Activated naive CD4-positive, alpha-beta T cell treated with anti-CD3 and anti-CD28 coated beads, Interleukin-2, amount 10 ng/mL, durations not matched to agents 7 days and 5 days (primary cell): Measurements from ENCODE around the gene CNNM3.

Source experiments
- CTCF ChIA-PET: fragments of 350-600 bp; sonication (Branson Sonifier 250); formaldehyde crosslinking; loops from one replicate; lab custom pipeline; 2021; ENCODE audit warnings: antibody characterized with exemption; lab: Charles Lee
- DNase-seq: peaks from one replicate; pipeline ENCODE4 v3.0.0-alpha.2; 2020
- H3K27ac Mint-ChIP-seq: one replicate; pipeline ENCODE4 v1.8.0; 2021; ENCODE audit warnings: mild to moderate bottlenecking, moderate library complexity, mixed read lengths
- H3K27me3 Mint-ChIP-seq: one replicate; pipeline ENCODE4 v1.8.0; 2021; ENCODE audit warnings: mild to moderate bottlenecking, mixed read lengths
- H3K36me3 Mint-ChIP-seq: one replicate; pipeline ENCODE4 v1.8.0; 2021; ENCODE audit warnings: mixed read lengths
- H3K4me1 Mint-ChIP-seq: one replicate; pipeline ENCODE4 v1.8.0; 2021; ENCODE audit warnings: mixed read lengths
- H3K4me3 Mint-ChIP-seq: one replicate; pipeline ENCODE4 v1.8.0; 2021; ENCODE audit warnings: mild to moderate bottlenecking, moderate library complexity, mixed read lengths
- H3K9me3 Mint-ChIP-seq: one replicate; pipeline ENCODE4 v1.8.0; 2021; ENCODE audit warnings: mixed read lengths

The CNNM3 gene

DNA sequence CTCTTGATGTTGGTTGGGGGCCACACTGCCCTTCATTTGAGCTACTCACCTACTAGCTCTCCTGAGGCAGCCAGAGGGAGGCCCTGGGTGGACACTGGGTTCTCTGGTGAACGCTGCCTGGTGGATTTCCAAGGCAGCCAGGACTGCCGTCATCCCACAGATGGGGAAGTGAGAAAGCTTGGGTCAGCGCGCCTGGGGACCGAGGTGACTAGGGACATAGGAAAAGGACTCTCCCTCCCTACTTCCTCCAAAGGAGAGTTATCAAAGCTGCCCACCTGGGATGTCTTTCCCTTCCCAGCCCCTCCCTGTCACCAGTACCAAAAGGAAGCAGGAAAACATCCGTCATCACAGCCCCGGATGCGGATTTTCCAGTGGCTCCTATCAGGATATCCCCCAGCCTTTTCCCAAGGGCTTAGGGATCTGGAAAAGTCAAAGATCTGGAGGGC lies 57.6 kb downstream of the CNNM3 start:
- no peak for DNase-seq
- H3K4me1 Mint-ChIP-seq: peaks cover 19% of the 10 kb centered on the region
- no peaks in the 10 kb centered on the region for H3K9me3 Mint-ChIP-seq
- H3K27ac Mint-ChIP-seq: no peak overlapping the region
- CTCF ChIA-PET: interaction anchor here (1.6 kb wide), 1 partner anchor 16 kb away, joined by 7 read pairs; the partner anchor contains the start of gene ANKRD39
- peaks cover 83% of the 10 kb centered on the region for H3K27me3 Mint-ChIP-seq
- no peak overlapping the region for H3K4me3 Mint-ChIP-seq
- no peaks in the 10 kb centered on the region for H3K36me3 Mint-ChIP-seq

DNA sequence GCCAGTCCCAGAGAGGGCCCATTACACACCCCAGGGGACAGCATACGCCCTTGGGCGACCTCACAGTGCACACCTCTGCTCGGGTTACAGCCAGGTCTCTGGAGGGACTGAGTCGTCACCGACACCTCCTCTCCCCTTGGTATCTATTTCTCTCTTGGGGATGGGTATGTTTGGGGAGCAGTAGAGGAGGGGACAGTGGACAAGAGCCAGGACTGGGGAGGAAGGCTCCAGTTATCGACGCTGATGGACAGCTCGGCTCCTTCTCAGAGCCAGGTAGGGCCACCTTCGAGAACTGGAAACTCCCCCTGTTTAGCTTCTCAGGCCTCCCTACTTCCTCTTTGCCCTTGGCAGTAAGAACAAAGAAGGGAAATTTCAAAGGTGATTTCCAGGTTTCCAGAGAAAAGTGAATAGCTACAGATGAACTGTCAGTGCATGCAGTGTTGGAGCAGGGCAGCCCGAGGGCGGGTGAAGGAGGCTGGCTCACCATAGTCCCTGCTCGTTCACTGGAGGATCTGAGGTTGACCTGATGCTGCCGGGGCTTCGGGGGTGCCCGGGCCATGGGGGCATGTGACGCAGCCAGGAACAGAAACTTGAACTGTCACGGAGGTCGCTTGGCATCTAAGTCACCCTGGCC lies 58.2 kb downstream of the CNNM3 start:
- Mint-ChIP-seq H3K9me3 (no peaks in the 10 kb centered on the region), H3K36me3 (no peaks in the 10 kb centered on the region), H3K27me3 (peaks cover 89% of the 10 kb centered on the region), H3K4me1 (peaks cover 19% of the 10 kb centered on the region), H3K27ac (no peak overlapping the region), H3K4me3 (no peak overlapping the region)
- no peak for DNase-seq
- CTCF ChIA-PET: interaction anchor here (1.6 kb wide), 1 partner anchor 16 kb away, joined by 7 read pairs; the partner anchor contains the start of gene ANKRD39

DNA sequence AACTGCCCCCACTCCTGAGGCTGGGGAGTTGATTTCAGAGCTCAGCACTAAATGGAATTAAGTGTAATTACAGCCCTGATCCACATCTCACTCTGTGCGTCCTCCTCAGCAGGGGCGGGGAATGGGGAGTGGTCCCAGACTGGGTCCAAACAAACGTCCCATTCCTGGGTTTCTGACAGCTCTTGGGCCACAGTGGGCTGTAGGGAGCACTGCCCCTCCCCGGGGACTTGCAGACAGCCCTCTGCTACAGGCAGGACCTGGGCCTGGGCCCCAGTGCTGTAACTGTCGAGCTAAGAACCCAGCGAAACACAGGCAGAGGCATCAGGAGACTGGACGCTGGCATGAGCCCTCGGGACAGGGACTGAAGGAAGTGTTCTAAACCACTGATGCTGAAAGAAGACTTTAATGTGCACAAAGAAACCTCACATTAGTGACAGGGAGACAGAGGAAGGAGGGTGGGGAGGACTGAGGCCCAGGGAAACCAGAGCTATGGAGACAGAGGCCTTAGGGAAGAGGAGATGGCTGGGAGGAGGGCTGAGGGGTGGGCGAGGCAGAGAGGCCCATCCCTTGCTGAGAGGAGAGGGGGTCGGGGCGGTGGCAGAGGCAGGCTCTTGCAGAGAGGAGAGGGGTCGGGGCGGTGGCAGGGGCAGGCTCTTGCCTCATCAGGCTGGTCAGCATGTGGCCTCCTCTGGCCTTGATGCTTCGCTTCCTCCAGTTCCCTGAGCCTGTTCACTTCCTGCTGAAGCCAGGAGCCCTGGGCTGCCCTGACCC lies 59.6 kb downstream of the CNNM3 start:
- peaks cover 95% of the 10 kb centered on the region for H3K27me3 Mint-ChIP-seq
- CTCF ChIA-PET: no interaction called here
- no peak overlapping the region for H3K4me3 Mint-ChIP-seq
- no peak for DNase-seq
- no peaks in the 10 kb centered on the region for H3K9me3 Mint-ChIP-seq
- H3K4me1 Mint-ChIP-seq: peaks cover 14% of the 10 kb centered on the region
- no peaks in the 10 kb centered on the region for H3K36me3 Mint-ChIP-seq
- no peak overlapping the region for H3K27ac Mint-ChIP-seq

DNA sequence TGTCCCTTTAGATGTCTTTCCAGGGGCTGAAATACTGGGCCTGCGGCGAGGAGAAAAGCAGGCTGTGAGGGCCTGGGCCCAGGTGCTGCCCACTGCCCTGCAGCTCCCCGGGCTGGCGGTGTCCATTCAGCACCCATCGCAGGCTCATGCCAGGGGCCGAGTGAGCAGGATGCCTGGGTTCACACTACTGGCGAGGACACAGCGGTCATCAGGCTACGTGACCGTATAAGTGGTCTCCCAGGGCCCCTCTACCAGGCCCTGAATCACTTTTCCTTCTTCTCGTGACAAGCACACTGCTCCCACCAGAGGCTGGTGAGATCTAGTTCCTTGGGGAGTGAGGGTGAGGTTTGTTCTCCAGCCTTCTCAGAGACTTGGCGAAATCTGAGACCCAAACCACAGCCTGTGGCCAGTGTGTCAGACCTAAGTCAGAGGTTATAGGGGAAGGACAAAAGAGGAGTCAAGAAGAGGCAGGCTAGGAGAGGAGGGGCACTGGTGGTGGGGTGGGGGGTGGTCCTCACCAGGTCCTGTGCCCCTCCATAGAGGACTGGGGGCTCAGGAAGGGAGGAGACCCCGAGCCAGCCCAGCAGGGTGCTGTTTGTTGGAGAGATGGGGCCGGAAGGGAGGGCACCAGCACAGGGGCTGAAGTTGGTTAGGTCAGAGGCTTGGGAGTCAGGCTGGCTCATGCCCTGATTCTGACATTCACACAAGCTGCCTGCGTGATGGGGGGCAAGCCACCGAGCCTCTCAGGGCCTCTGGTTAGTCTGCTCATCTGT lies 60.4 kb downstream of the CNNM3 start:
- no peaks in the 10 kb centered on the region for H3K36me3 Mint-ChIP-seq

DNA sequence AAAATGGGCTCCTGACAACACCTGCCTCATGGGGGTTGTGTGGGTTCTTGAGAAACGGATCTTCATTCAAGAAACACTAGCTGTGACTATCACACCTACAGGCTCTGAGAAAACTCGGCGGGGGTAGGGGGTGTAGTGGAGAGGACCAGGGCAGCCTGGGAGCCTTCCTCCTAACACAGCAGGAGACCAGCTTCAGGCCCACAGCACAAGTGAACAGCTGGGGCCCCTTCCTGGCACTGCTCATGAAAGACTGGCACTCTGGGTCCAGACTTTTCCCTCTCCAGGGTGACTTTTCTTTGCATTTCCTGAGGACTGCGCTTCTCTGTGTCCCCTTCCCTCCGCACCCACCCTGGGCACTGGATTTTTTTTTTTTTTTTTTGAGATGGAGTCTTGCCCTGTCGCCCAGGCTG lies 61.0 kb downstream of the CNNM3 start:
- DNase-seq: no peak
- H3K36me3 Mint-ChIP-seq: no peaks in the 10 kb centered on the region
- peaks cover 7% of the 10 kb centered on the region for H3K4me1 Mint-ChIP-seq
- H3K27me3 Mint-ChIP-seq: peaks cover 93% of the 10 kb centered on the region
- H3K9me3 Mint-ChIP-seq: no peaks in the 10 kb centered on the region
- H3K4me3 Mint-ChIP-seq: no peak overlapping the region
- H3K27ac Mint-ChIP-seq: no peak overlapping the region
- CTCF ChIA-PET: interaction anchor here (0.9 kb wide), 1 partner anchor 9 kb away, joined by 3 read pairs; no protein-coding TSS in a partner anchor

More for the DNA sequence above, 60.4 kb downstream of the CNNM3 start:
- no peak for DNase-seq
- H3K27me3 Mint-ChIP-seq: peaks cover 95% of the 10 kb centered on the region
- H3K9me3 Mint-ChIP-seq: no peaks in the 10 kb centered on the region
- peaks cover 7% of the 10 kb centered on the region for H3K4me1 Mint-ChIP-seq
- CTCF ChIA-PET: no interaction called here
- no peak overlapping the region for H3K27ac Mint-ChIP-seq
- no peak overlapping the region for H3K4me3 Mint-ChIP-seq

DNA sequence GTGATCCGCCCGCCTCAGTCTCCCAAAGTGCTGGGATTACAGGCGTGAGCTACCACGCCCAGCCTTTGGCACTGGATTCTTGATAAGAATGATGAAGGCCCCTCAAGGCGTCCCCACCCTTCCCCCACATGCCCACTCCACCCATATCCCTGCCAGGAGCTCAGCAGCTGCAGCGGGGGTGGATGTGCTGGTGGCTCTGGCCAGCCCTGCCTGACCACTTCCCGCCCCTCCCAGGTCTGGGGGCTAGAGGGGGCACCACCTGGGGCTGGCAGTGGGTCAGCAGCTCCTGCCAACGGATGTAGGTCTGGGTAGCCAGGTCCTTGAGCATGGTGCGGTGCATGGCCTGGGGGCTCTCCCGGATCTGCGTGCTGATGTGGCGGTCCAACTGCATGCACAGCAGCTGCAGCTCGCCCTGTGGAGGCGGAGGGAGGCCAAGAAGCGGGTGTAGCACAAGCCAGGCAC lies 61.6 kb downstream of the CNNM3 start:
- DNase-seq: no peak
- H3K27ac Mint-ChIP-seq: no peak overlapping the region
- CTCF ChIA-PET: interaction anchor here (0.9 kb wide), 1 partner anchor 9 kb away, joined by 3 read pairs; no protein-coding TSS in a partner anchor
- H3K4me1 Mint-ChIP-seq: peaks cover 7% of the 10 kb centered on the region
- no peak overlapping the region for H3K4me3 Mint-ChIP-seq
- H3K36me3 Mint-ChIP-seq: no peaks in the 10 kb centered on the region
- no peaks in the 10 kb centered on the region for H3K9me3 Mint-ChIP-seq
- peaks cover 93% of the 10 kb centered on the region for H3K27me3 Mint-ChIP-seq

DNA sequence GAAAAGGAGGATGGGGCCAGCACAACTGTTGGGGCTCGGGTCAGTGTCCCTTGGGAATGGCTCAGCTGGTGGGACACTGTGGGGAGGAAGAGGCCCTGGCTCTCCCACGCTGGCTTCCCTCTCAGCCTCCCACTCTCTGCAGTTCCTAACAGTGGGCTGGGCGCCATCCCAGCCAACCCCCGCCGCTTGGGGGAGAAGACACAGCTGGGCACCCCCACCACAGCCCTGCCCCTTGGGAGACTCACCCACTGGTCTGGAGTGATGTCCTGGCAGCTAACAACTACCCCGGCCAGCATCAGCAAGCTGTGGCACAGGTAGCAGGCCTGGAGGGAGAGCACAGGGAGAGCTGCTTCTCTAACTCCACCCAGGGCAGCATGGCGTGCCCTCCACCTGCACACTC lies 62.1 kb downstream of the CNNM3 start:
- Mint-ChIP-seq H3K4me1 (peaks cover 7% of the 10 kb centered on the region), H3K27me3 (peaks cover 93% of the 10 kb centered on the region), H3K36me3 (no peaks in the 10 kb centered on the region), H3K9me3 (no peaks in the 10 kb centered on the region), H3K4me3 (no peak overlapping the region), H3K27ac (no peak overlapping the region)
- DNase-seq: no peak
- CTCF ChIA-PET: no interaction called here

DNA sequence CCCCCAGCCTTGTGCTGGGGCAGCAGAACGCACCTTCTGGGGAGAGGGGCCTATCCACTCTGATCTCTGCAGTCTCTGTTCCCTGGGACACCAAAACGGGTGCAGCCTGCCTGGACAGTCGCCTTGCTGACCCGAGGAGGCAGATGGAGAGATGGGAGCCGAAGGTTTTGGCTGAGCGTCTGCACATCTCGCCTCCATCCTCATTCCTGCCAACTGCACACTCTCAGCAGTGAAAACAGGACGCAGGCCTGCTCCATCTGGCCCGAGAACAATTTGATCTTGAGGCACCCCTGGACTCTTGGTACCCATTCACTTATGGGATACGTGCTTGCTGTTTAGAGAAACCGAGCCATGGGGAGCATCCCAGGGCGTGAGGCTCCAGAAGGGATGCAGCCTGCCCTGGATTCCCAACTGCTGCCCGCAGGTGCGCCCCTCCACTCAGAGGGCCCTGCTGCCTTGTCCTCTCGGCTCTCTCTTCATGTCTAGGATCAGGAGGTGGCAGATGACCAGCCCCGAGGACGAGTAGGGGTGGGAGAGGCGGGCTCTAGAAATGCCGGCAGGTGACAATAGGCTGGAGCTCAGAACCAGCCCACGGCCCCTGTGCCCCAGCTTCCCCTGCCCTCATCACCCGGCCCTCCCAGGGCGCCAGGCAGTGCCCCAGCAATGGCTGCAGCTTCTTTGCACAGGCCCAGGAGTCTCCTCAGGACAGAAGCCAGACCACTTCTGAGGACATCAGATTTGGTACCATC lies 62.9 kb downstream of the CNNM3 start:
- Mint-ChIP-seq H3K9me3 (no peaks in the 10 kb centered on the region), H3K27me3 (peaks cover 93% of the 10 kb centered on the region)
- CTCF ChIA-PET: no interaction called here

DNA sequence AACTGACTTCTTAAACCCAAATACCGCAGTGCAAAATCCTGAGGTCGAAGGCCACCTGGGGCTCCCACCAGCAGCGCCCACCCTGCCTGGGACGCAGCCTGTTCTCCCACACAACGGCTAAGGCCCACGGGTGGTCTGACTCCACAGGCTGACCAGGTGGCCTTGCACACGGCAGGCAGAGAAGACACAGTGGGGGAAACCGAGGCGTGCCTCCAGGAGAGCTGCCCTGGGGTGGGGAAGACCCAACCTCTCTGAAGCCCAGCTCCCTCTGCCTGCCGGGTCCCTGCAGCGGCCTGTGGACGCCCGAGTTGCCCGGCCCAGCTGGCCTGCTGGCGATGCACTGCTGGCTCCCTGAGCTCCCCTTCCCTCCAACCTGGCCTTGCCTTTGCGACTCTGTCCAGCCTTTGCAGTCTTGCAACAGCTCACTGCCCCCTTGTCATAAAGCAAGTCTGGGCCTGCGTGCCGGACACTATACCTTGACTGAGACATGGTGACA lies 63.5 kb downstream of the CNNM3 start:
- H3K27ac Mint-ChIP-seq: no peak overlapping the region
- no peaks in the 10 kb centered on the region for H3K9me3 Mint-ChIP-seq
- CTCF ChIA-PET: no interaction called here
- no peak for DNase-seq
- no peaks in the 10 kb centered on the region for H3K36me3 Mint-ChIP-seq
- no peak overlapping the region for H3K4me3 Mint-ChIP-seq
- peaks cover 93% of the 10 kb centered on the region for H3K27me3 Mint-ChIP-seq
- peaks cover 2% of the 10 kb centered on the region for H3K4me1 Mint-ChIP-seq

More for the DNA sequence above, 62.9 kb downstream of the CNNM3 start:
- Mint-ChIP-seq H3K36me3 (no peaks in the 10 kb centered on the region), H3K4me3 (no peak overlapping the region), H3K27ac (no peak overlapping the region), H3K4me1 (peaks cover 7% of the 10 kb centered on the region)
- DNase-seq: no peak

DNA sequence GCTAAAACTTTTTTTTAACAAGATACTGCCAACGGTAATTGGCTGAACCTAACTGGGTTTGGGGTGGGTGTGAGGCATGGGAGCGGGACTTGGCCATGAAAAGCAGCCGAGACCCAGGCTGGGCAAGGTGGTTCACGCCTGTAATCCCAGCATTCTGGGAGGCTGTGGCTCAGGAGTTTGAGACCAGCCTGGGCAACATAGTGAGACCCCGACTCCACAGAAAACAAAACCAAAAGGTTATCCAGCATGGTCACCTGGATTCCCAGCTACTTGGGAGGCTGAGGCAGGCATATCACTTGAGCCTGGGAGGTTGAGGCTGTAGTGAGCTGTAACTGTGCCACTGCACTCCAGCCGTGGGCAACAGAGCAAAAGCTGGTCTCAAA lies 64.8 kb downstream of the CNNM3 start:
- CTCF ChIA-PET: no interaction called here
- H3K27me3 Mint-ChIP-seq: peaks cover 93% of the 10 kb centered on the region

DNA sequence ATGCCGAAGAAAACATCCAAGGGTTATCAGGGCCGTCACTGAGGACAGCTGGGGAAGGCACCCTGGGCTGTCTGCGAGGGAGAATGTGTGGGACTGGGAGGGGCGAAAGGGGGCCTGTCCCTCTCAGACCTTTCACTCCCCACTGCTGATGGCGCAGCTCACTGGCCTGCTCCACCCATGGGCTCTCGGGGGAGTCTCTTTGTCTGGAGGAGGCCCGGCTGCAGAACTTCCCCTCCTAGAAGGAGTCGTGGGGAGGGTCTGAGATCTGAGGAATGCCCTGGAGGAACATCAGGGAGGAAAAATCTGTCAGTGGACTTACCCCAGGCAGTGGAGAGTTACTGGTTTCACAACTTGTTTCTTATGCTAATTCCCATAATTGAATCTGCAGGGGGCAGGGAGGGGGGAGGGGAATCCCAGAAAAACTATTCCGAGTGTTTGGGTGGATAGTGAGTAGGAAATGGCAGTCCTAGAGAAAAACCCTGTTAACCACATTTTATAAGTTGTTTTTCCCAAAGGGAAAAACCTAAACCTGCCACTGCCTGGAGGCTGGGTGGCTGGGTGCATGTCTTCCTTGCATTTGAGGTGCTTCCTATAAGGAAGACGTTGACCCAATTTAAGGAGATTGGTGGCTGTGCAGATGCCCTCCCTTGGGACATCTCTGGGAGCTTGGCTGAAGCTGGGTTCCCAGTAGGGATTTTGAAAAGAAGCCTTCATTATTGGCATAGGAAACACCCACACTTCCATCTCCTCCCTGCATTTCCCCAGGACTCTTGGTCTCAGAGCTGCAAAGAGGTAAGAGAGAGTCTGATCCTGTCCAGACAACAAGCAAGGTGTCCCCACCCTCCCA lies 65.5 kb downstream of the CNNM3 start:
- CTCF ChIA-PET: no interaction called here
- H3K27me3 Mint-ChIP-seq: peaks cover 93% of the 10 kb centered on the region
- H3K9me3 Mint-ChIP-seq: no peaks in the 10 kb centered on the region

More for the DNA sequence above, 64.8 kb downstream of the CNNM3 start:
- no peaks in the 10 kb centered on the region for H3K36me3 Mint-ChIP-seq
- no peaks in the 10 kb centered on the region for H3K9me3 Mint-ChIP-seq
- no peak overlapping the region for H3K4me3 Mint-ChIP-seq
- H3K4me1 Mint-ChIP-seq: peaks cover 2% of the 10 kb centered on the region
- no peak for DNase-seq
- no peak overlapping the region for H3K27ac Mint-ChIP-seq

DNA sequence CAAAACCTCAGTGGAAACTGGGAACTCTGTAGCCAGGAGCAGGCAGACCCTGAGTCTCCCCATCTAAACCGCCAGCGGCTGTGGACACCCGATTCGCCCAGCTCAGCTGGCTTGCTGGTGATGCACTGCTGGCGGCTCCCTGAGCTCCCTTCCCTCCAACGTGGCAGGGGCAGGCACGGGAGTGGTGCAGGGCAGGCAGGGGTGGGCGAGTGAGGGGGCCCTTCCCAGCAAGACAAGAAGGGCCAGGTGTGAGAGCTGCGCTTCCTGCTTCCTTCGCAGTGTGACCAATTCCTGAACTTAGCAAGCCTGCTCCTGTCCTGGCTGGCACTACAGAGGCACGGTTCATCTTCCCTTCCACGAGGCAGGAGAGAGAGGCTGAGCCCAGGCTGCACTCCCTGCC lies 66.2 kb downstream of the CNNM3 start:
- no peak for DNase-seq
- H3K27ac Mint-ChIP-seq: no peak overlapping the region
- H3K4me1 Mint-ChIP-seq: no peaks in the 10 kb centered on the region
- H3K4me3 Mint-ChIP-seq: no peak overlapping the region
- H3K36me3 Mint-ChIP-seq: no peaks in the 10 kb centered on the region
- no peaks in the 10 kb centered on the region for H3K9me3 Mint-ChIP-seq
- CTCF ChIA-PET: no interaction called here
- peaks cover 89% of the 10 kb centered on the region for H3K27me3 Mint-ChIP-seq

More for the DNA sequence above, 65.5 kb downstream of the CNNM3 start:
- Mint-ChIP-seq H3K36me3 (no peaks in the 10 kb centered on the region), H3K4me1 (no peaks in the 10 kb centered on the region), H3K4me3 (no peak overlapping the region), H3K27ac (no peak overlapping the region)
- DNase-seq: no peak

DNA sequence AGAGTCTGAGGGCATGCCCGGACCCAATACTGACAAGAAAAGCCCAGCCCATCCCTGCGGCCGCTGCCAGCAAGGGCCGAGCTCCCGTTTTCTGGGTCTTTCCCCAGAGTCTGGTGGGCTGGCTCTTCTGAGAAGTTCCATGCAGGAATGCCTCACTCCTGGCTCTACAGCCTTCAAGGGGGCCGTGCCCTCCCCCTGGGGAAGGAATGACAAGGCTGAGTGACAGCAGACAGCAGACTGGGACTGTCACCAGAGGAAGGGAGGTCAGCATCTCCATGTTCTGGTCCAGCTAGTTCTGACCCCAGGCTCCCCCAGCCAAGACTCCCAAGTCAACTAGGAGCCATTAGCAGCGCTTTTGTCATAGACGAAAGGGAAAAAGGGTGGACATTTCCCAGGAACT lies 66.8 kb downstream of the CNNM3 start:
- CTCF ChIA-PET: no interaction called here
- Mint-ChIP-seq H3K9me3 (no peaks in the 10 kb centered on the region), H3K27me3 (peaks cover 85% of the 10 kb centered on the region), H3K36me3 (no peaks in the 10 kb centered on the region), H3K4me1 (peaks cover under 1% of the 10 kb centered on the region), H3K27ac (no peak overlapping the region), H3K4me3 (no peak overlapping the region)
- no peak for DNase-seq
